Renal cortical epithelial cell (primary cell): Measurements from ENCODE around the gene MRPL32. TPM values are rescaled to one million over a fixed set of nuclear protein-coding genes. Genes with fewer than 3 reads are reported as not detected.
"Not testable (repeated sequence)": the region's sequence is repeated elsewhere in the genome, so short reads cannot be mapped to it uniquely, and the experiment has no call there.

Source experiments
- DNase-seq: peaks from one replicate; pipeline ENCODE4 v3.0.0-alpha.2; 2011; ENCODE audit warnings: low read depth
- total RNA-seq: library from RNA; depleted of rRNA; stranded (reverse); fragments of >200 nt; gene quantifications from 2 replicates; pipeline ENCODE4 v1.2.3, GENCODE V29; 2014

MRPL32 gene
- total RNA-seq: 71.2 and 103 TPM in 2 replicates

GRCh38 chr7:42931834-42932651 is at the start of gene MRPL32, which contains the start of gene PSMA2:
MRPL32 (plus strand) TSS chr7:42932376; CDS start chr7:42932387, 11 bp downstream.
PSMA2 (minus strand) TSS chr7:42932174; CDS start chr7:42932158, 16 bp downstream.
- DNase-seq: peak; percentile 97

GRCh38 chr7:42883950-42884349 is 48.2 kb upstream of the MRPL32 start:
- DNase-seq: peak; percentile 92

- DNase-seq: not testable (repeated sequence)
These were observed 47.0 kb upstream of the MRPL32 start for GRCh38 chr7:42885183-42885582.

GRCh38 chr7:42886129-42886528 is 46.0 kb upstream of the MRPL32 start:
- DNase-seq: peak; percentile 38

GRCh38 chr7:42886893-42887505 is 45.2 kb upstream of the MRPL32 start:
- DNase-seq: peak; percentile 16

- DNase-seq: no peak
These were observed 38.6 kb upstream of the MRPL32 start for GRCh38 chr7:42893346-42894240.

GRCh38 chr7:42900842-42901241 is 31.3 kb upstream of the MRPL32 start:
- DNase-seq: no peak

- DNase-seq: no peak
These were observed 29.8 kb upstream of the MRPL32 start for GRCh38 chr7:42902331-42902730.

- DNase-seq: no peak
These were observed 26.0 kb upstream of the MRPL32 start for GRCh38 chr7:42906181-42906580.

GRCh38 chr7:42907316-42907715 is 24.9 kb upstream of the MRPL32 start:
- peak; percentile 50 for DNase-seq

- no peak for DNase-seq
These were observed 21.9 kb upstream of the MRPL32 start for GRCh38 chr7:42910306-42910705.

GRCh38 chr7:42911454-42912447 is 20.4 kb upstream of the MRPL32 start, which contains the start of gene C7orf25:
C7orf25 (minus strand) TSS chr7:42912070; CDS start chr7:42910900, 1,170 bp downstream.
- DNase-seq: peak; percentile 75

GRCh38 chr7:42913591-42913990 is 18.6 kb upstream of the MRPL32 start:
- no peak for DNase-seq

- DNase-seq: no peak
These were observed 18.2 kb upstream of the MRPL32 start for GRCh38 chr7:42914009-42914408.

- DNase-seq: peak; percentile 47
These were observed 17.6 kb upstream of the MRPL32 start for GRCh38 chr7:42914421-42915045.

- DNase-seq: peak; percentile 50
These were observed 16.8 kb upstream of the MRPL32 start for GRCh38 chr7:42915356-42915755.

GRCh38 chr7:42922017-42922753 is 10.0 kb upstream of the MRPL32 start:
- DNase-seq: no peak

GRCh38 chr7:42924223-42924838 is 7.8 kb upstream of the MRPL32 start:
- DNase-seq: no peak

GRCh38 chr7:42925630-42926029 is 6.5 kb upstream of the MRPL32 start:
- DNase-seq: no peak
